GM21423 (cell line): ENCODE measurements around the gene LDAH.

ENCODE experiments used
- ATAC-seq: cut with Tn5 transposase; IDR thresholded peaks from one replicate; pipeline ENCODE4 v1.9.1; 2021; ENCODE audit warnings: mild to moderate bottlenecking, moderate library complexity; ENCODE audit not compliant: unreplicated experiment

Gene LDAH

GRCh38 chr2:20781656-20782265 is 41.1 kb downstream of the LDAH start:
- peak; percentile 78 for ATAC-seq

DNA sequence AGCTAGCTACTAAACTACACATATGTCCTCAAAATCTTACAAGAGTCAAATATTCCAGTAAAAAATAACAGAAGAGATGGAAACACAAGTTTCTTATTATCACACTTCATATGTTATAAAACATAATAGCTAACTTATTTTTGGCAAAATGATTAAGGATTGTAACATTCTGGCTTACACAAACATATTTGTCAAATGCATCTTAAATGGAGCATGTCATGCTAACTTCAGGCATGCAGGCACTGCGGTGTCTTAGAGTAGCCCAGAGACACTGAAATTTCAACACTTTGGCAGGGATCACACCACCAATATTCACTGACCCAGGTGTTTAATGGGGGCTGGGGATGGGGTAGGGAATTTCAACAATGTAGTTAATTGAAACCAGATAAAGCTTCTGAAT is 51.6 kb downstream of the LDAH start:
- ATAC-seq: no peak

GRCh38 chr2:20766798-20767644 is 55.9 kb downstream of the LDAH start:
- no peak for ATAC-seq

GRCh38 chr2:20766213-20766612 is 56.7 kb downstream of the LDAH start:
- ATAC-seq: no peak

DNA sequence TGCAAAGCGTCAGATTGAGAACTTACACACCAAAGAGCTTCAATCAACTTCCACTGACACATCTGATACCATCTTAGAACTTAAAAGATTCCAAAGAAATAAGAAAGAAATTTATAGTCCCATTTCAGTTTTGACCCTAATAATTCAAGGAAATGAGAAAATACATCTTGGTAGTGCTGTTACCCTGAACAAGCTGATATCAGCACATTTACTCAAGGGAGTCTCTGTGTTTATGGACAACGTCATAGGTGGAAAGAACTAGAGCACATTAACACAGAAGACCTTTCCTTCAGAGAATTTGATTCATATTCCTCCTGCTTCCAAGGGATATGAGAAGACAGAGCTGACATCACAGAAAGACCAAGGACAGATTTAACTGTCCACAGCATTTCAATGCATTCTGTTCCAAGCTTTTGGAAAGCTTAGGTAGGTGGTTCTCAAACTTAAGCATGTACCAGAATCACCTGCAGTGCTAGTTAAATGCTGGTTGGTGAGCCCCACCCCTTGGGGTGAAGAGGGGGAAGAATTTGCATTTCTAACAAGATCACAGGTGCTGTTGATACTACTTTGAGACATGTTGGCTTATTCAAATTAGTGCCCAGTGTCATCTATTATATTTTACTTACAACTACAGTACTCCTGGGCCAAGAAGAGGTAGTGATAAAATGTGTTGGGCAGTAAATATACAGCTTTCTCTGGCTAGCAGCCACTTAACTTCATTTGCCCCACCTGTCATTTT is 59.8 kb downstream of the LDAH start:
- no peak for ATAC-seq

DNA sequence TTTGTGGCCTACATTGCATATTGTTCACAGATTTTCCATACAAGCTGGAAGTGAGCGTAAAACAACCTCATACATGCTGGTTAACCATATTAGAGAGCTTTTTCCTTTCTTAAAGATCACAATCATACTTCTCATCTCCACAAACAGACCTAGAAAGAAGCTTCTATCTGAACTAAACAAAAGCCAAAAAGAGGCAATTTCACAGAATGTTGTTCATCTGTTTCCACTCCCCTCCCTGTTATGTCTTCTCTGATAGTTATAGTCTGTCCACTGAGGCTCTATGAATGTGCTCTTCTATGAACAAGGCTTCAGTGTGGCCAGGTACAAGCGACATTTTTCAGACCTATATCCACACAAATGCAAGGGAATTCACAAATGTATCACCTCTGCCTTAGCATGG is 63.4 kb downstream of the LDAH start:
- ATAC-seq: no peak

- peak; percentile 93 for ATAC-seq
Measured at GRCh38 chr2:20758997-20759396, 63.9 kb downstream of the LDAH start.

GRCh38 chr2:20757405-20758090 is 65.4 kb downstream of the LDAH start:
- no peak for ATAC-seq

GRCh38 chr2:20755132-20755800 is 67.6 kb downstream of the LDAH start:
- no peak for ATAC-seq

DNA sequence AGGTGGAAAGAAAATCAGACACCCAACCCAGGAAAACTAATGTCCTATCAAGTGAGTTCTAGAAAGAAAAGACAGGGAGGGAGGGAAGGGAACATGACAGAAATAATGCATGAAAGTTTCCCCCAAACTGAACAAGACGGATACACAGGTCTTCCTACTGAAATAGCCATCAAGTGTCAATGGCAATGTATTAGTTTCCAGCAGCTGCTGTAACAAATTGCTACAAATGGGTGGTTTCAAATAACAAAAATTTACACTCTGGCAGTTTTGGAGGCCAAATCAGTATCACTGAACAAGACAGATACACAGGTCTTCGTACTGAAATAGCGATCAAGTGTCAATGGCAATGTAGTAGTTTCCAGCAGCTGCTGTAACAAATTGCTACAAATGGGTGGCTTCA is 70.6 kb downstream of the LDAH start:
- no peak for ATAC-seq

DNA sequence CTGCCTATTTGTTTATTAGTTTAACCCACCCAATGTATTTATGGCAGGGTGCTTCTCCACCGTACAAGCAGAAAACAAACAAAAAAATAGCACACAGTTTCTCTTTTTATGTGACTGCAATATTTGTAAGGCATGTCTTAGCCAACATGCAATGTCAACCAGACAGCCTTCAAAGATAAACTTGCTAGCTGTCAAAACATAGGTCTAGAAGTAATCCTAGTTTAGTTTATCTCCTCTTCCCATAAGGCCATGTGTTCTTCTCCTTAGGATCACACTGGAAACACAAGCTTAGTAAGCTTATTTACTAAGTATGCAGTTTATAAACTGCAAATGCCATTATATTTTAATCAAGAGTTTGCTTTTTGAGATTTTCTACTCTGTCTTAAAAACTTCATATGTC is 75.6 kb downstream of the LDAH start:
- ATAC-seq: no peak

GRCh38 chr2:20745924-20746555 is 76.9 kb downstream of the LDAH start:
- ATAC-seq: no peak

DNA sequence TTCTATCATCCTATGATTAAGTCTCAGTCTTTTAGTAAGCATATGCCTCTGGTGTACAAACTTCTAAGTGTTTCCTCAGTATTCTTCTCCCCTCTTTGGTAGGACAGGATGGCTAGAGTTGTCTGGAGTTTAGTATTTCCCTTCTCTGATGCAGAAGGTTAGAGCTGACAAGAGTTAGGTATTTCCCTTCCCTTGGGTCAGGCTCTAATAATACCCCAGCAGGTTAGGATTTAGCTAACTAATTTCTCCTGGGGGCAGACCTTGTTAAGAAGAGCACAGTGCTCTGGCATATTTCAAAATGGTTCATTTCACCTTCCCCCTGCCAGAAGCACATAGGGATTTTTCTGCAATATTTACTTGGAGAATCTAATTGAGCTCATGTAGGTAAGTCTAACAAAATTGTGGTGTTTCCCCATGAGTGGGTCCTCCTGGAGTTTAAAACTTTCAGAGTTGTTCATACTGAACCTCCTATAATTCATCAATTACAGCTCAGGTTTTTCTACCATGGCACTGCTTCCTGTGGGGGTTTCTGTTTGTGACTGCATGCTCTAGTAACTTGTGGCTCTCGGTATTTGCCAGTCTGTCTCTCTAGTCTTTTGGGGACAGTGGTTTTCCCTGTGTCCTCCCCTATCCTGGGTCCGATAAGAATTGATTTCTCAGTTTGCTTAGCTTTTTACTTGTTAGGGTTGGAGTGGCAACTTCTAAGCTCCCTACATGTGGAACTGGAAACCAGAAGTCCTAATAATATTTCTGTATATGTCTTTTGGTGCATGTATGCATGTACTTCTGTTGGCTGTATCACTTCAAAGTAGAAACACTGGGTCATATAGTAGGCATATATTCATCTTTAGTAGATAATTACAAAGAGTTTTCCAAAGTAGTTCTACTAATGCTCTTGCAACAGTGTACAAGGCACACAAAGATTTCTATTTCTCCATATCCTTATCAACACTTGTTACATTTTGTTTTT is 78.2 kb downstream of the LDAH start:
- ATAC-seq: peak; percentile 94

DNA sequence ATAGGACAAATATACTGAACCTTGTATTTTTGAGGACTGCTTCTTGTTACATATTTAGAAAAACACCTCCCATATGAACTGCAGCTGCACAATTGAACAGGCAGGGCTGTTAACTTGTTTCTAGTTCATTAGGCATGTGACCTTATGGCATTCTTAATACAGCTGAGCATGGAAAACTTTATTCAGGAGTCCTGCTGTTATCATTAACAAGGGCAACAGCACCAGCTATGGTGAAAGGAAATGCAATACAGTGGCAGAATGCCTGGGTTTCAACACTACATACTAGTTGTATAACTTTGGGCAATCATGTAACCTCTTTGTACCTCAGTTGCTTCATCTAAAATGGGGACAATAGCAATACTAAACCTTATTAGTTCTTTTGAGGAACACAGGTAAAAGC is 84.1 kb downstream of the LDAH start:
- ATAC-seq: no peak

GRCh38 chr2:20737505-20737904 is 85.4 kb downstream of the LDAH start:
- ATAC-seq: peak; percentile 99

- no peak for ATAC-seq
Measured at GRCh38 chr2:20728114-20728758, 94.7 kb downstream of the LDAH start.

GRCh38 chr2:20726913-20727312 is 96.0 kb downstream of the LDAH start:
- no peak for ATAC-seq

- no peak for ATAC-seq
Measured at GRCh38 chr2:20725782-20726181, 97.1 kb downstream of the LDAH start.
